Stimulated activated CD4-positive, alpha-beta T cell treated with anti-CD3 and anti-CD28 coated beads, Interleukin-12 subunit alpha, Interleukin-12 subunit beta, amount 100 ng/mL, for 24 hours (primary cell): ENCODE results near the gene DEGS2.
"Not testable (repeated sequence)": the region's sequence is repeated elsewhere in the genome, so short reads cannot be mapped to it uniquely, and the experiment has no call there.

Experiments
- DNase-seq, 2 experiments: peaks; one replicate each; pipeline ENCODE4 v3.0.0-alpha.2; 2020; ENCODE audit warnings: low read depth in 2 of 2

The DEGS2 gene

DNA sequence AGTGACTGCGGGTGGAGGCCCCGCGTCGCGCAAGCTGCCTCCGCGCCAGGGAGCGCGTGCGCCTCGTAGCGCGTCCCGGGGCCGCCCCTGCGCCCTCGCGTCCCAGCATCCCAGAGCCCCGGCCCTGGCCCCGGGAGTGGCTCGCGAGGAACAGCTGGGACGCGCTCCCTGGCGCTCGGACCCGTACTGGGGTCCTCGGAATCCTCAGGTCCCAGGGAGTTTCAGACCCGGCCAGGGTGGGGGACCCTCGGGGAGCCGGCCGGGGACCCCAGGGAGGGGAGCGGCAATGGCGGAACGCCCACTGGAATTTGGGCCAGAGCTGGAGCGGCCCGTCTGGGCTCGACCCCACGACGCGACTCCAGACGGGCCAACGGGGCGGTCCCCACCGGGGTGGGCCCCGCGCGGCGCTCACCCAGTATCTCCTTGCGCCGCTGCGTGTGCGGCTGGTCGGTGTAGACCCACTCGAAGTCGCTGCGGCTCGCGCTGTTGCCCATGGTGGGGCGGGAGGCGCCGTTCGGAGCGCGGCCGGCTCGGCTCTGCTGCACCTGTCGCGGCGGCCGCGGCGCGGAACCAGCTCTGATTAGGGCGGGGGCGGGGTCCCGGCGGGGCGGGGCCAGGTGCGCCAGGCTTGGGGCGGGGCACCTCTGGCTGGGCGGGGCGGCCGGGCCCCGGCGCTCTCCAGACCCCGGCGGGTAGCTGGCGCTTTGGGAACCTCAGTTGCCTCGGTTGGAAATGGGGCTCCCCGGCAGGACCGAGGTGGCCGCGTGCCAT is at the start of gene DEGS2:
Gene DEGS2 (minus strand): TSS at position 552 of the 771 bp plus-strand sequence. CDS start 58 bp downstream, at position 494.
- DNase-seq: peak; percentile 27 to 35

DNA sequence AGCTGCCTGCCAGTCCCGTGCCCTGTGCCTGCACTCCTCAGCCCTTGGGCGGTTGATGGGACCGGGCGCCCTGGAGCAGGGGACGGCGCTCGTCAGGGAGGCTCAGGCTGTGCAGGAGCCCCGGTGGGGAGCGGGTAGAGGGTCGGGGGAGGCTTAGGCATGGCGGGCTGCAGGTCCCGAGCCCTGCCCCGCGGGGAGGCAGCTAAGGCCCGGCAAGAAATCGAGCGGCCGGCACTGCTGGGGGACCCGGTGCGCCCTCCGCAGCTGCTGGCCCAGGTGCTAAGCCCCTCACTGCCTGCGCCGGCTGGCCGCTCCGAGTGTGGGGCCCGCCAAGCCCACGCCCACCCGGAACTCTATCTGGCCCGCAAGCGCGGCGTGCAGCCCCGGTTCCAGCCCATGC is 48.7 kb upstream of the DEGS2 start:
- not testable (repeated sequence) for DNase-seq

DNA sequence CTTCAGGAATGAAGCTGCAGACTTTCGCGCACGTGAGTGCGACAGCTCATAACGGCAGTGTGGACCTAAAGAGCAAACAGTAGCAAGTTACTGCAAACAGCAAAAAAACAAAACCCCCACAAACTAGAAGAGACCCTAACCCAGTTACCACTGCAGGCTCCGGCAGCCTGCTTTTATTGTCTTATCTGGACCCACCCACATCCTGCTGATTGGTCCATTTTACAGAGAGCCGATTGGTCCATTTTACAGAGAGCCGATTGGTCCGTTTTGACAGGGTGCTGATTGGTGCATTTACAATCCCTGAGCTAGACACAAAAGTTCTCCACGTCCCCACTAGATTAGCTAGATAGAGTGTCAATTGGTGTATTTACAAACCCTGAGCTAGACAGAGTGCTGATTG is 48.1 kb upstream of the DEGS2 start:
- not testable (repeated sequence) for DNase-seq

DNA sequence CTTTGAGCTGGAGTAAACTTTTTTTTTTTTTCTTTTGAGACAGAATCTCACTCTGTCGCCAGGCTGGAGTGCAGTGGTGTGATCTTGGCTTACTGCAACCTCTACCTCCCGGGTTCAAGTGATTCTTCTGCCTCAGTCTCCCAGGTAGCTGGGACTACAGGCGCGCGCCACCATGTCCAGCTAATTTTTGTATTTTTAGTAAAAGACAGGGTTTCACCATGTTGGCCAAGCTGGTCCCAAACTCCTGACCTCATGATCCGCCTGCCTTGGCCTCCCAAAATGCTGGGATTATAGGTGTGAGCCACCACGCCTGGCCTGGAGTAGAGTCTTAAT is 45.4 kb upstream of the DEGS2 start:
- not testable (repeated sequence) for DNase-seq

DNA sequence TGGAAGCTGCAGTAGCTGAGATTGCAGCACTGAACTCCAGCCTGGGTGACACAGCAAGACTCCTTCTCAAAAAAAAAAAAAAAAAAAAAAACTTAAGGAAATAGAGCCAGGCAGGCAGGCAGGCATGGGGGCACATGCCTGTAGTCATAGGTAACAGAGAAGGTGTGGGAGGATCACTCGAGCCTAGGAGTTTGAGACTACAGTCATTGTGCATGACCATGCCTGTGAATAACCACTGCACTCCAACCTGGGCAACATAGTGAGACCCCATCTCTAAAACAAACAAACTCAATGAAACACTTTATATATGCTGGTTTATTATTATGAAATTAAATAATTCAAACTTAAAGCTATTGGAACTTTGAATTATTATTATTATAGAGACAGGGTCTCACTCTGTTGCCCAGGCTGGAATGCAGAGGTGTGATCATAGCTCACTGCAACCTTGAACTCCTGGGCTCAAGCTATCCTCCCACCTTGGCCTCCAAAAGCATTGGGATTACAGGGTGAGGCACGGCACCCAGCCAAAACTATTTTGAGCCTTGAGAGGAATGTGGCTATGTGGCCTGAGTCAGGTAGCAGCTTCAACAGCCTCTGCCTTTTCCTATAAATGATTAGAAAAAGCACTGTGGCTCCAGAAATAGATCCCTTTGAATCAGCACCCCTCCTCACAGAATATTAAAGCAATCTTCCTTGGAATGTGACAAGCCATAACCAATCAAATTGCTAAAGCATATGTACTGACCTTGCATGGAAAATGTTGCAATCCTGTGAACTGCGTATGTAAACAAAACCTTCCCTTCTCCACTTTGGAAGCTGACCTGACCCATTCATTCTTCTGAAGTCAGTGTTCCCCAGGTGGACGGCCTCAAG is 44.8 kb upstream of the DEGS2 start:
- DNase-seq: no peak

DNA sequence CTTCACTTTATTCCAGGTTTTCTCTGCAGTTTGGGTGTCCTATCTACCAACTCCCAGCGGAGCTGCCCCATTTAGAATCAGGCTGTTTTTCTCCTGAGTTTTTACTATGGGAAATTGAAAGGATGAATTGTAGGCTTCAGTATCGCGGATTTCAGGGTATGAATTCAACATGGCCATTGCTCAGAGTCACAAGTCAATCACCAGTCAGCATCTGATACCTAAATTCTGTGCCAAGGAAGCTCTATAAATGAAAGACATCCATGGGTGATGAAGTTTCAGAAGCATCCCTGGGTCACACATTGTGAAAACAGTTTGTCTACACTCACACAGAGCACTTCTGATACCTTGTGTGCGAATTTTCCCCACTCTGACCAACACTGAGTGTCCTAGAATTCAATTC is 43.7 kb upstream of the DEGS2 start:
- DNase-seq: no peak

DNA sequence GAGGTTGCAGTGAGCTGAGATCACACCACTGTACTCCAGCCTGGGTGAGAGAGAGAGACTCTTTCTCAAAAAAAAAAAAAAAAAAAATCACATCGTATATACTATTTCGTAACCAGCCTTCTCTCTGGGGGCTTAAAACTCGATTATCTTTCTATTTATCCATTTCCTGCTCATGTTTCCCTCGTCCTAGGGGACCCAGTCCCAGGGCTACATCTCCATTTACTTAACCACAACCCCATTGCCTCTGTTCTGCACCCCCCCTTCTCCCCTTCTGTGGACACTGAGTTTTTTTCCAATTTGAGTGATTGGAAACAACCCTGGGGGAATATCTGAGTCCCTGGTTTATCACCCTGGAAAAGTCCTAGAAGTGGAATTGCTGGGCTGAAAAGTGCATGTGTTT is 43.3 kb upstream of the DEGS2 start:
- no peak for DNase-seq

DNA sequence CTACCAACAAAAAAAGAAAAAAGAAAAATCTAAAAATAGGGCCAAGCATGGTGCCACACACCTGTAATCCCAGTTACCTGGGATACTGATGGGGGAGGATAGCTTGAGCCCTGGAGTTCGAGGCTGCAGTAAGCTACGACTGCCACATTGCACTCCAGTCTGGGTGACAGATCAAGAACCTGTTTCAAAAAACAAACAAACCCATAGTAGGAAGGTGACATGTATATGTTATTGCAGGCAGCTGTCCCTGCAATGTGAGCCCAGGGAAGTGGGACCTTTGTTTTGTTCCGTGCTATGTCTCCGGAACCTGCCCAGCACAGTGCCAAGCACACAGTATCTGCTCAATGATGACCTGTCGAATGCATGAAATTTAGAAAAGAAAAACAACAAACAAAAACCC is 42.3 kb upstream of the DEGS2 start:
- no peak for DNase-seq

DNA sequence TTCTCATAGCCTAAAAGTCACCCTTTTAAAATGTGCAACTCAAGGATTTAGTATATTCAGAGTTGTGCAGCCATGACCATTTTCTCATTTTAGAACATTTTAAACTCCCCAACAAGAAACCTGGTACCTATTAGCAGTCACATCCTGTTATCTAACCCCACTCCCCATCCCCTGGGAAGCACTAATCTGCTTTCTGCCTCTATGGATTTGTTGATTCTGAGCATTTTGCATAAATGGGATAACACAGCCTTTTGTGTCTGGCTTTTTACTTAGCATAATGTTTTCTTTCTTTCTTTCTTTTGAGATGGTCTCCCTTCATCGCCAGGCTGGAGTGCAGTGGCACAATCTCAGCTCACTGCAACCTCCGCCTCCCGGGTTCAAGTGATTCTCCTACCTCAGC is 40.9 kb upstream of the DEGS2 start:
- DNase-seq: no peak

DNA sequence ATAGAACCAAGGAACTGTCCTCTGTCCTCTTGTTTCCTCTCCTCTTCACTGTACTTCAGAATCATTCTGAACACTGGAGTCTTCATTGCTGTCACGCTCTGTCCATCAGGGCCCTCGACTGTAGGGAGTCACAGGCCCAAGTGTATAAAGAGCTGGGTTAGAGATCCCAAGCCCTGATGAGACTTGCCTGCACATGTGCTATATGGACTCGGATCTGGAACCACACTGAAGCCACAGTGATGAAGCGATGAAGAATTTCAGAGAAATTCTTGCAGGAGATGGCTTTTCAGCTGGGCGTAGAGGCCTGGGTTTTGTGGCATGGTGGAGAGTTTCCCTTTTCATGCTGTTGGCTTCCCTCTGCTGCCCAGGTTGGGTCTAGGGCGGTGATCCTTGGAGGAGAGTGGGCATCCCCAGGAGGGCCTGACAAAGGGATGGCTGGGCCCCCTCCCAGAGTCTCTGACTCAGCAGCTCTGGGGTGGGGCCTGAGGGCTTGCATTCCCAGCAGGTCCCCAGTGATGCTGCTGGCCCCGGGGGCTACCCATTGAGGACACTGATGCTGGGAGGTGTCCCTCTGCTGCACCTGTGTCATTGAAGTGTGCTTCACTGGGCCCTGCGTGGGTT is 39.9 kb upstream of the DEGS2 start:
- no peak for DNase-seq

DNA sequence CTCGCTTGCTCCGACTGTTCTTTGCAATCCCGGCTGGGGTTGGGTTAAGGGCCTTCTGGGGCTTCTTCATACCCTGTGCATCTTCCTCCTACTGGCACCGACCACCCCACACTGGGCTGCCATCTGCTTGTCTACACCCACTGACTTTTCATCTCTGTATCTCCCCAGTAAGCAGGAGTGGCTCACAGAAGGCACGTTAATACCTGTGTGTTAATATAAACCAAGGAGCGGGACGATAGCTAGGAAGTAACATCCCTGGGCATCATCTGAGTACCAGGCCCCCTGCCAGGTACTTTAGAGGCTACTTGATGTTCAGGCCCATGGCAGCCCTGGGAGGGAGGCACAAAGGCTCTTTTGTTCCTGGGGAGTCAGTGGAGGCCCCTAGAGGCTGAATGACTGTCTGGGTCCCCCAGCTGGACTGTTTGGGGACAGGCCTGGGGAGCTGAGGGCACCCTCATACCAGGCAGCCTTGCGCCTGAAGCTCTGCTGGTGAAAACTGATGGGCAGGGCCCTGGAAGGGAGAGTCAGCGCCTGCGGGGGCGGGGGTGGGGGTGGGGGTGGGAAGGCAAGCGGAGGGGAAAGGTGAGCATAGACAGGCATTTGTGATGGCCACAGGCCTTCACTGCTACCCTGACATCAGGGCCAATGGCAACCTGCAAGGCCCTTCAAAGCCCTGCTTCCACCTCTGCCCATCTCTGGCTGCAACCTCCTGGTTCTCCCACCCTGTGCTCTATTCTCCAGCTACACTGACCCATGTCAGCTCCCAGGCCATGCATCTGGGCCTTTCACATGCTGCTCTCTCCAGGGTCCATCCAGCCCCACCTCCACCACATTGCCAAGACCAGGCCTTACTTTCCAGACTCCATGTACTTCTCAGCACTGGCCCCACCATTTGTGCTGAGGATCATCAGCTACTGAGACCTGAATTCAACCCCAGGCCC is 34.2 kb upstream of the DEGS2 start:
- DNase-seq: no peak

DNA sequence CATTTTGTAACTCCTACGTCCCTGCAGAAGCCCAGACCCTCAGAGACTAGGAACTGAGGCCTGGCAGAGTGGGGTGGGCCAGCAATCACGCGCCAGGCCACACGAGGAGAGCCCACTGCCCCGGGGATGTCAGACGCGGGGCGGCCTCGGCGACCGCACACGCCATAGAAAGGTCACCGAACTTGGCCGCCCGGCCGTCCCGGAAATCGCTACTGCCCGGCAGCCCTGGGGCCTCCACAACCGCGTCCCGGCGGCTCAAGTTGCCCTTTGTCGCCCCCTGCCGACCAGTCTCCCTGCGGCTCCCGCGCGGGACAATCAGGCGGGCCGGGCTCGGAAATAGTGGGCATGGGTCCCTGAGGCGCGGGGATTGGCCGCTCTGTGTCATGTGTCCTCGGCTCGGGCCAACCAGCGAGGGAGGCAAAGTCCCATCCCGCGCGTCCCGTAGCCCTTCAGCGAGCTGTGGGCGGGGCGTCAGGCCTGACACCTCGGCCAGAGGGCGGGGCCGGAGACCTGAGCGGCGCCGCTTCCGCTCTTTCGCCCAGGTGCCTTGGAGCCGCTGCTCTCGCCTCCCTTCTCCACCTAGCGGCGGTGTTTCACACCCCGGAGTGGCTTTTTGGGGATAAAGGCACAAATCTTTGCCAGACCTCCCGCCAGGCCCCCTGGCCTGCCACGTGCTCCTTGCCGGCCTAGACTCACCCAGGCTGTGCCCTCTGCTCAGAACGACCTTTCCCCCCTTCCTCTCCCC is 33.4 kb upstream of the DEGS2 start:
- DNase-seq: peak; percentile 99 to 100

DNA sequence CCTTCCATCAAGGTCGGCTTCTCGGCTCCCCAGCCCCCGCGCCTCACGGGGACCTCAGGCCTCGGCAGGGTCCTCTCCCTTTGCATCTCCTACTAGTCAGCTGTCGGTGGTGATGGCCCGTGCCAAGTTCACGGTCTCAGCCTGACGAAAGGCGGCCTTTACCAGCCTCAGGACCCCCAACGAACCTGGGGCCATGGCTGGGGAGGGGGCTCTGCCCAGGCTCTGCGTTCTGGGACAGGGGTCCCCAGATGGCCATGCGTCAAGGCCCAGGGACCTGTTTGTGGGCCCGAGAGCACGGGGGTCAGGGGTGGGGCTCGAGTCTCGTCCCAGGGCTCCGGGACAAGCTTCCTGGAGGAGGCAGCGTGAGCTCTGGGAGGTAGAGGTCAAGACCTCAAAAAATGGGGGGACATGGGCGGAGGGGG is 32.8 kb upstream of the DEGS2 start:
- no peak for DNase-seq

DNA sequence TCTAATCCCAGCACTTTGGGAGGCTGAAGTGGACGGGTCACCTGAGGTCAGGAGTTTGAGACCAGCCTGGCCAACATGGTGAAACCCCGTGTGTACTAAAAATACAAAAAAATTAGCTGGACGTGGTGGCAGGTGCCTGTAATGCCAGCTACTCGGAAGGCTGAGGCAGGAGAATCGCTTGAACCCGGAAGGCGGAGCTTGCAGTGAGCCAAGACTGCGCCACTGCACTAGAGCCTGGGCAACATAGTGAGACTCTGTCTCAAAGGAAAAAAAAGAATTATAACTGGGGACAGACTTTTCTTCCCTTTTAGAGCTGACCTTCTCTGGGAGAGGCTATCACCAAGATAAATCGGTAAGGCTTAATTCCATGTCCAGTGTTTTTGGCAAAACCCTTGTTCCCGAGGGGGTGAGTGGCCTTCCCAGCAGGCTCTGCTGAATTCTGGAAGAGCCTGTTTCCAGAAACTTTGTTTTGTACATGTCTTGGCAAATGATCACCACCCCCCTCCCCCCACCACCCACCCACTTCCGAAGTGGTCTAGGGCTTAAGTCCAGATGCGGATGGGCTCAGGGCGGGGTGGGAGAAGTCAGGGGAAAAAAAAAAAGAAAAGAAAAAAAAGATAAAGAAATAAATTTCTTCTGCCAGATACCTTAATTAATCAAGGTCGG is 32.3 kb upstream of the DEGS2 start:
- DNase-seq: no peak

DNA sequence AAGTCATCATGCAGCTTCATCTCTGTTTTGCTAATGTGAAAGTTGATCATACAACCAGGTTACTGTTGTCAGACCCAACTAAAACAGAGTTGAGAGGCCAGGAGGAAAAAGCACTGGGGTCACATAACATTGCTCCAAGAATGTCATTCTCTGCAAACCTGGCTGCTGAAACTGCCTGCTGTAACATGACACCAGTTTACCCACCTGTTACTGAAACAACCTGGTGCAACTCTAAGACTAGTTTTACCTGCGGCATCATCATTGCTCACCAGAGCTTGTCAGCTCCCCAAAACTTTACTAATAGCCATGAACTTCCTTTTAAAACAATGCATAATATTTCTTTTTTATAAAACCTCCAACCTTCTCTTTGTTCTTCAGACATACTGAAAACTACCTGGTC is 30.7 kb upstream of the DEGS2 start:
- DNase-seq: no peak

DNA sequence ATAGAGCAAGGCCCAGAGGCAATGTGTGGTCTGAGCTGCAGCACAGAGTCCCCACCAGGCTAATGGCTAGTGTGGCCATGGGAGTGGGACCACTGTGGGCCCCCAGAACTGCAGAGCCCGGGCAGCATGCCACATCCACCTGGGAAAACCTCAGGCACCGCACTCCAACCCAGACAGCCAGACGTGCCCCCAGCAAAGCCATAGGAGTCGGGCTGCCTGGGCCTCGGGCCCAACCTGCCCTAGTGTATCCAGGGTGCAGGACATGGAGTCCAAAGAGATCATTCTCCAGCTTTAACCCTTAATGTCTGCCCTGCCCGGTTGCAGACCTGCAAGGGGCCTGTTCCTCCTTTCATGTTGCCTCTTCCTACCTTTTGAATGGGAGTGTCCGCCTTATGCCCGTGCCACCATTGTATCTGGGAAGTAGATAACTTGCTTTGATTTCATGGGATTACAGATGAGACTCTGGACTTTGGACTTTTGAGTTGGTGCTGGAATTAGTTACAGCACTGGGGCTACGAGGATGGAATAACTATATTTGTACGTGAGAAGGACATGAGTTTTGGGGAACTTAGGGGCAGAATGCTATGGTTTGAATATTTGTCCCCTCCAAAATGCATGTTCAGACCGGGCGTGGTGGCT is 29.1 kb upstream of the DEGS2 start:
- no peak for DNase-seq

DNA sequence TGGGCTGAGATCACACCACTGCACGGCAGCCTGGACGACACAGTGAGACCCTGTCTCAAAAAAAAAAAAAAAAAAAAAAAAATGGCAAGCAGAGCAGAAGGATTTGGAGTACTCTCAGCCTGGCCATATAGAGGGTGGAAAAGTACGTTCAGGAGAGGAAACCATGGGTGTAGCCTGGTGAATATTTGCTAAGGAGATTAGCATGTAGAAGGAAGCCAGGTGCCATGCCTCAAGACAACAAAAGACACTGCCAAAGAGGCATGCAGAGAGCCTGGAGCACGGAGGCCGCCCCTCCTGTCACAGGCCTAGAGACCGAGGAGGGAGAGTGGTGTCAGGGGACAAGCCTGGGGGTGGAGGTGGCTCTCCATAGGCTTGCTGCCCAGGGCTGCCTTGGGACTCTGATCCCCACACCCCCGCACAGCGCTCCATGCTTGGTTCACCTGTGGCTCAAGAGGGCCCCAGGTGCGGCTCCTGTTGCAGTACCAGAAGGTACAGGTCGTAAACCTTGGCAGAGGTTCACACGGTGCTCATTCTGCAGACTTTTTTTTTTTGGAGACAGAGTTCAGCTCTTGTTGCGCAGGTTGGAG is 27.9 kb upstream of the DEGS2 start:
- no peak for DNase-seq

DNA sequence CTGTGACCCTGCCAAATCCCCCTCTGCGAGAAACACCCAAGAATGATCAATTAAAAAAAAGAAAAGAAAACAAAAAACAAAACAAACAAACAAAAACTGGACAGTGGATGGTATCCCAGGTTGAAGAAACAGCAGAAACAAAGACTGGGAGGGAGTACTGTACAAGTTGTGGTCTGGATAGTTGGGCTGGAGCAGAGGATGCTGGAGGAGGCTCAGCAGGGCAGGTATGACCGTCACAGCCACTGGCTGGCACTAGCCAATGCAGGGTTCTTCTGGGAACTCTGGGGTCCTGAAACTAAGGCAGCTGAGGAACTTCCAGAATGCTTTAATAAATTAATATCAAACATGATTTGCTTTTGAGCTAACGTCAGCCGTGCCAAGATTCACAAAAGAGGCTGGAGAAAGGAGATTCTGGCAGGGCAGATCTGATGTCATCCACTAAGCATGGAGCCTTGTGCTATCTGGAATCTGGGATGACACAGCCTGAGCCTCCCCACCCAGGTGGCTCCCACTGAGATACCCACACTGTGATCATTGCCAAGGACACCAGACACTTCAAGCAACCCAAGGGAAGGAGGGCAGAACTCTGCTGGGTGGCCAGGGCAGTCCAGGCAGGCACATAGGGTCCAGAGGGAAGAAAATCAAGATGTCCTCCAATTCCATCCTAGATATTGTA is 22.6 kb upstream of the DEGS2 start:
- not testable (repeated sequence) for DNase-seq

DNA sequence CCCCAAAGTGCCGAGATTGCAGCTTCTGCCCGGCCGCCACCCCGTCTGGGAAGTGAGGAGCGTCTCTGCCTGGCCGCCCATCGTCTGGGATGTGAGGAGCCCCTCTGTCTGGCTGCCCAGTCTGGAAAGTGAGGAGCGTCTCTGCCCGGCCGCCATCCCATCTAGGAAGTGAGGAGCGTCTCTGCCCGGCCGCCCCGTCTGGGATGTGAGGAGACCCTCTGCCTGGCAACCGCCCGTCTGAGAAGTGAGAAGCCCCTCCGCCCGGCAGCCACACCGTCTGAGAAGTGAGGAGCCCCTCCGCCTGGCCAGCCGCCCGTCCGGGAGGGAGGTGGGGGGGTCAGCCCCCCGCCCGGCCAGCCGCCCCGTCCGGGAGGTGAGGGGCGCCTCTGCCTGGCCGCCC is 21.2 kb upstream of the DEGS2 start:
- not testable (repeated sequence) for DNase-seq
